AG10803 (cell line): ENCODE data around the gene CYP4F2.
"Not testable (repeated sequence)": the region's sequence is repeated elsewhere in the genome, so short reads cannot be mapped to it uniquely, and the experiment has no call there.

ENCODE experiments used
- DNase-seq: peaks from one replicate; pipeline ENCODE4 v3.0.0; 2010; ENCODE audit warnings: low read depth
- H3K4me3 ChIP-seq: 2 replicates; pipeline ENCODE4 v1.5.1; 2011; ENCODE audit warnings: mild to moderate bottlenecking, low read length, control low read depth
- CTCF ChIP-seq: conservative IDR thresholded peaks from 2 replicates; pipeline ENCODE4 v1.5.1; 2011; ENCODE audit warnings: mild to moderate bottlenecking, low read length, control low read depth, inconsistent platforms

Gene CYP4F2

GRCh38 chr19:15919243-15919642 is 21.4 kb upstream of the CYP4F2 start:
- TF ChIP-seq CTCF, result no peak
- H3K4me3 ChIP-seq, result no peak overlapping the region
- no peak for DNase-seq

GRCh38 chr19:15915109-15915508 is 17.2 kb upstream of the CYP4F2 start:
- TF ChIP-seq CTCF, result no peak
- no peak overlapping the region for H3K4me3 ChIP-seq
- DNase-seq, result no peak

GRCh38 chr19:15913830-15914229 is 16.0 kb upstream of the CYP4F2 start:
- no peak for DNase-seq
- no peak for TF ChIP-seq CTCF
- H3K4me3 ChIP-seq, result no peak overlapping the region

- TF ChIP-seq CTCF, result no peak
- no peak overlapping the region for H3K4me3 ChIP-seq
- no peak for DNase-seq
These were observed 15.5 kb upstream of the CYP4F2 start for GRCh38 chr19:15913384-15913783.

- TF ChIP-seq CTCF, result no peak
- no peak overlapping the region for H3K4me3 ChIP-seq
These were observed 13.8 kb upstream of the CYP4F2 start for GRCh38 chr19:15911599-15912235.

DNA sequence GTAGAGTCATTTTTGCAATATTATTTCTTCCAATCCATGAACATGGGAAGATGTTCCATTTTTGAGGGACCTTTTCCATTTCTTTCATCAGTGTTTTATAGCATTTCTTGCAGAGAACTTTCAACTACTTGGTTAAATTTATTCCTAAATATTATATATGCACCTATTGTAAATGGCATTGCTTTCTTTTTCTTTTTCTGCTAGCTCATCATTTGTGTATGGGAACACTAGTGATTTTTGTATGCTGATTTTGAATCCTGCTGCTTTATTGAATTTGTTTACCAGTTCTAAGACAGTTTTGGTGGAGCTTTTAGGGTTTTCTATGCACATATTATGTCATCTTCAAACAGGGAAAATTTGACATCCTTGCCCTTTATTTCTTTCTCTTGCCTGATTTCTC is 7.2 kb upstream of the CYP4F2 start:
- H3K4me3 ChIP-seq, result no peak overlapping the region
- TF ChIP-seq CTCF, result no peak
- DNase-seq, result no peak

More at GRCh38 chr19:15911599-15912235, 13.8 kb upstream of the CYP4F2 start:
- DNase-seq, result no peak

DNA sequence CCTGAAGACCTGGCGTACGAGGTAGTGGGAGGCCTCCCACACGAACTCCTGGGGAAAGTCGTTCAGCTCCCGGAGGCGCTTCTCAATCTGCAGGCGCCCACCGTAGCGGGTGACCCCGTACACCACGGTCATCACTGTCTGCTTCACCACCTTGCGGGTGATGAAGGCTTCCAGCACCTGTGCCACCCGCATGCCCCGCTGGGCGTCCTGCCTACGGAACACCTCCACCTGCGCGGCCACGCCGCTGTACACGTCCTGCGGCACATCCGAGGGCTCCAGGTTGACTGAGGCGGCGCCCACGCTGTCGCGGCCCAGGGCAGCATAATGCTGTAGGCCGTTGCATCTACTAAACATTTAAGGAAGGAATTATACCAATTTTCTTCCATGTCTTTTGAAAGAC is 5.0 kb upstream of the CYP4F2 start:
- not testable (repeated sequence) for DNase-seq, H3K4me3 ChIP-seq

- H3K4me3 ChIP-seq, result no peak overlapping the region
- no peak for DNase-seq
- no peak for TF ChIP-seq CTCF
These were observed 4.4 kb upstream of the CYP4F2 start for GRCh38 chr19:15902254-15902653.
